Esophagus squamous epithelium (tissue), 5 donors: Measurements from ENCODE around the gene SUSD4. TPM values are rescaled to one million over a fixed set of nuclear protein-coding genes. Genes with fewer than 3 reads are reported as not detected.

ENCODE experiments used
- DNase-seq: peaks from one replicate; lab custom pipeline; 2025; lab: John Stamatoyannopoulos, UW
- H3K27ac ChIP-seq, 4 donors: fragments of 200-600 bp; sonication (generic); one replicate each; pipeline ENCODE4 v1.5.1; 2016 to 2019; ENCODE audit warnings: mild to moderate bottlenecking in 1 of 4
- H3K27me3 ChIP-seq, 4 donors: fragments of 200-600 bp; sonication (generic); 1 replicate in 3 of 4; 2 replicates in 1 of 4; pipeline versions ENCODE4 v1.5.1 to v1.6.0; 2017 to 2021; ENCODE audit warnings: antibody characterized with exemption in 1 of 4
- H3K36me3 ChIP-seq, 3 donors: fragments of 200-600 bp; sonication (generic); one replicate each; pipeline ENCODE4 v1.5.1; 2016 to 2019
- H3K4me1 ChIP-seq, 3 donors: fragments of 200-600 bp; sonication (generic); one replicate each; pipeline ENCODE4 v1.5.1; 2017 to 2019
- H3K4me3 ChIP-seq, 4 donors: fragments of 200-600 bp; sonication (generic); 1 replicate in 3 of 4; 2 replicates in 1 of 4; pipeline ENCODE4 v1.5.1; 2016 to 2019; ENCODE audit warnings: mild to moderate bottlenecking in 2 of 4, moderate library complexity in 1 of 4
- H3K9me3 ChIP-seq, 3 donors: fragments of 200-600 bp; sonication (generic); one replicate each; pipeline ENCODE4 v1.5.1; 2016 to 2019
- POLR2A ChIP-seq, 4 donors: fragments of 450-650 bp; IDR thresholded peaks; one replicate each; pipeline ENCODE4 v1.6.1; 2017; ENCODE audit warnings: antibody characterized with exemption in 4 of 4, mild to moderate bottlenecking in 4 of 4, moderate library complexity in 3 of 4
- WGBS, 2 donors: methylation state at CpG; one replicate each; pipeline ENCODE4 v1.1.5; 2018; 5-methylcytosine and 5-hydroxymethylcytosine counted together
- intact Hi-C: fragments of 100-400 bp; cut with DNase I; formaldehyde crosslinking; loops from one replicate; pipeline ENCODE4 v1.15.0; 2022
- total RNA-seq, 4 donors: library from RNA; depleted of rRNA; stranded (reverse); fragments of >200 nt; gene quantifications; one replicate each; pipeline ENCODE4 v1.1.0, GENCODE V29; 2016
- TF ChIP-seq, protein P1 (sequence below), 6 experiments: fragments of 450-650 bp in 4 of 6; fragments of 200-600 bp in 2 of 6; sonication (generic) in 2 of 6; IDR thresholded peaks; one replicate each; pipeline ENCODE4 v1.5.1; 2016 to 2019; ENCODE audit warnings: antibody characterized with exemption in 6 of 6, mild to moderate bottlenecking in 4 of 6, moderate library complexity in 4 of 6
- donor health status: DM: yes; HTN: yes; CAD: no.

Gene SUSD4
- total RNA-seq, 4 donors from 2014 or later, result 42.7 to 50.6 (median 46.5) TPM

DNA sequence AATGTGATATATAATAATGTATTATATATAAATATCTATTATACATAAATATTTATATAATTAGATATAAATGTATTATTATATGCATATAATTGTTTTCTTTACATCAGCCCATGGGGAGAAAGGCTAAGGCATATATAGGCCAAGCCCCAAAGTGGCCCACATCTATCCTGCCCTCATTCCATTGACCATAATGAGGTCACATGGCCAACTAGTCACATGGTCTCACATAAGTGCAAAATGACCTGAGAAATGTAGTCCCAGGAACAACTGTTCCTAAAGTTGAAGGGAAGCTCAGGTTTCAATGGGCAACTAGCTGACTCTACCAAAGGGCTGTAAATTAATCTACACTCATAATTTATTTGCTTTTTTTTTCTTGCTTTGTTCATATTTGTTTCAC, 14.8 kb upstream of the SUSD4 start:
- TF ChIP-seq POLR2A (IDR thresholded peaks at IDR 0.05), result no peak
- TF ChIP-seq, protein P1, sequence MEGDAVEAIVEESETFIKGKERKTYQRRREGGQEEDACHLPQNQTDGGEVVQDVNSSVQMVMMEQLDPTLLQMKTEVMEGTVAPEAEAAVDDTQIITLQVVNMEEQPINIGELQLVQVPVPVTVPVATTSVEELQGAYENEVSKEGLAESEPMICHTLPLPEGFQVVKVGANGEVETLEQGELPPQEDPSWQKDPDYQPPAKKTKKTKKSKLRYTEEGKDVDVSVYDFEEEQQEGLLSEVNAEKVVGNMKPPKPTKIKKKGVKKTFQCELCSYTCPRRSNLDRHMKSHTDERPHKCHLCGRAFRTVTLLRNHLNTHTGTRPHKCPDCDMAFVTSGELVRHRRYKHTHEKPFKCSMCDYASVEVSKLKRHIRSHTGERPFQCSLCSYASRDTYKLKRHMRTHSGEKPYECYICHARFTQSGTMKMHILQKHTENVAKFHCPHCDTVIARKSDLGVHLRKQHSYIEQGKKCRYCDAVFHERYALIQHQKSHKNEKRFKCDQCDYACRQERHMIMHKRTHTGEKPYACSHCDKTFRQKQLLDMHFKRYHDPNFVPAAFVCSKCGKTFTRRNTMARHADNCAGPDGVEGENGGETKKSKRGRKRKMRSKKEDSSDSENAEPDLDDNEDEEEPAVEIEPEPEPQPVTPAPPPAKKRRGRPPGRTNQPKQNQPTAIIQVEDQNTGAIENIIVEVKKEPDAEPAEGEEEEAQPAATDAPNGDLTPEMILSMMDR (IDR thresholded peaks at IDR 0.05), result no peak
- intact Hi-C loops, result no loop called here

DNA sequence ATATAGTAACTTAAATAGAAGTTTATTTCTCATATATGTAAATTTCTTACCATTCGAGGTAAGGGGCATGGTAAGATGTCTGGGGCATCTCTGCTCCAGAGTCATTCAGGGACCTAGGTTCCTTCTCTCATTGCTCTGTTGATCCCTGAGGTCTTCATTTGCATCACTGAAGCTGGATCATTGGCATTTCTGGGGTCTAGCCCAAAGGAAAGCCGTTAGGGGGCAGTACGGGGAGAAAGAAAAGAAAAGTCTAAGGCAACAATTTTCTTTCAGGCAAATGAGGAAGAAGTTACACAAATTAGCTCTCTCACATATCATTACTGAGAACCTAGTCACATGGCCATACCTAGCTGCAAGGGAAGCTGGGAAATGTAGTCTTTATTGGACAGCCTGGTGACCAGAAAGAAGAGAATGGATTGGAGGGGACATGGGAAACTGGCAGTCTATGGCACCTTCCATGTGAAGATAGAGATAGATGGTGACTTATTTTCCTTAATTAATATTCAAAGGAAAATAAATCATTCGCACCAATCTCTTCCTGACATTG, 10.2 kb upstream of the SUSD4 start:
- 65 to 83% methylated on average over 4 of the region's 4 CpGs for WGBS, 2 donors
- Histone ChIP-seq H3K9me3 (peaks cover 0 to 8% (median 7%) of the 10 kb centered on the region in 3 donors), H3K4me1 (peaks cover 0 to 5% (median 0%) of the 10 kb centered on the region in 3 donors), H3K36me3 (no peaks in the 10 kb centered on the region), H3K4me3 (no peak overlapping the region), H3K27me3 (no peaks in the 10 kb centered on the region), H3K27ac (no peak overlapping the region)
- DNase-seq, result no peak
- intact Hi-C loops, result no loop called here
- TF ChIP-seq POLR2A (IDR thresholded peaks at IDR 0.05), result no peak
- TF ChIP-seq, protein P1 (IDR thresholded peaks at IDR 0.05), result no peak

More for the DNA sequence above, 14.8 kb upstream of the SUSD4 start:
- Histone ChIP-seq H3K4me1 (no peaks in the 10 kb centered on the region), H3K36me3 (no peaks in the 10 kb centered on the region), H3K27me3 (no peaks in the 10 kb centered on the region), H3K4me3 (no peak overlapping the region), H3K9me3 (peaks cover 0 to 8% (median 7%) of the 10 kb centered on the region in 3 donors), H3K27ac (no peak overlapping the region)
- DNase-seq, result no peak

GRCh38 chr1:223364685-223365382, 858 bp upstream of the SUSD4 start:
- Histone ChIP-seq H3K27me3 (peaks cover 0 to 38% (median 0%) of the 10 kb centered on the region in 4 donors), H3K9me3 (no peaks in the 10 kb centered on the region), H3K27ac (peak overlapping the region in 1 of 4 donors; percentile 69), H3K36me3 (no peaks in the 10 kb centered on the region), H3K4me3 (peak overlapping the region; percentile 36 to 76 (median 62)), H3K4me1 (peaks cover 13 to 39% (median 17%) of the 10 kb centered on the region in 3 donors)
- WGBS, 2 donors, result 4% methylated on average over 24 to 26 of the region's 55 CpGs
- TF ChIP-seq, protein P1 (IDR thresholded peaks at IDR 0.05), result no peak
- no peak for TF ChIP-seq POLR2A (IDR thresholded peaks at IDR 0.05)
- no peak for DNase-seq
- intact Hi-C loops, result no loop called here

GRCh38 chr1:223363057-223363855, 720 bp downstream of the SUSD4 start:
- DNase-seq, result no peak
- intact Hi-C loops, result no loop called here
- H3K36me3 ChIP-seq, result no peaks in the 10 kb centered on the region
- peak overlapping the region; percentile 36 to 76 (median 62) for H3K4me3 ChIP-seq
- peak overlapping the region in 3 of 4 donors; percentile 22 to 69 (median 66) for H3K27ac ChIP-seq
- 0% methylated on average over 2 to 7 of the region's 44 CpGs for WGBS, 2 donors
- TF ChIP-seq POLR2A (IDR thresholded peaks at IDR 0.05), result no peak
- TF ChIP-seq, protein P1 (IDR thresholded peaks at IDR 0.05), result no peak
- H3K27me3 ChIP-seq, result peaks cover 0 to 39% (median 0%) of the 10 kb centered on the region in 4 donors
- peaks cover 13 to 49% (median 17%) of the 10 kb centered on the region in 3 donors for H3K4me1 ChIP-seq
- no peaks in the 10 kb centered on the region for H3K9me3 ChIP-seq
